Measurements from ENCODE around the gene CD70. TPM values are rescaled to one million over a fixed set of nuclear protein-coding genes. Genes with fewer than 3 reads are reported as not detected.
"Not testable (repeated sequence)": the region's sequence is repeated elsewhere in the genome, so short reads cannot be mapped to it uniquely, and the experiment has no call there.

Gene CD70
- total and polyA plus RNA-seq, 2 donors (not counting 3 experiments of a cell fraction or from before 2014, with no cell fraction given), result not detected

GRCh38 chr19:6632747-6633455 is 42.0 kb upstream of the CD70 start:
- H3K4me3 ChIP-seq (replicated peaks in 1 of 3; ENCODE audit: insufficient read depth in 1 of 3, low read depth in 1 of 3, low read length in 3 of 3); H3K9me1 ChIP-seq (replicated peaks; ENCODE audit: control insufficient read depth, extremely low read depth, insufficient read depth, low read length); H3K27ac ChIP-seq (ENCODE audit: insufficient read depth, low read depth, low read length); H3K9ac ChIP-seq (replicated peaks; ENCODE audit: extremely low read depth, insufficient read depth, low read length); BruUV-seq (replicated peaks); H3K4me1 ChIP-seq (ENCODE audit: control insufficient read depth, extremely low read depth, insufficient read depth, low read length); H3K27me3 ChIP-seq (ENCODE audit: control insufficient read depth in 2 of 2, insufficient read depth in 2 of 2, low read length in 2 of 2); H3K9me3 ChIP-seq (replicated peaks; ENCODE audit: control insufficient read depth, insufficient read depth, low read length); H2AFZ ChIP-seq (ENCODE audit: low read depth, low read length); dilution Hi-C loops (cut with MboI; ENCODE audit: extremely low pct_ligation_motif_present, low sequenced_read_pairs); H3K4me2 ChIP-seq (ENCODE audit: insufficient read depth, low read length); H3K79me2 ChIP-seq (ENCODE audit: control insufficient read depth, insufficient read depth, low read length); H4K20me1 ChIP-seq (replicated peaks; ENCODE audit: control insufficient read depth, extremely low read depth, insufficient read depth, low read length); H3K36me3 ChIP-seq (ENCODE audit: control insufficient read depth in 2 of 2, extremely low read depth in 1 of 2, insufficient read depth in 2 of 2, low read length in 2 of 2): not testable (repeated sequence)
- peak; percentile 42 to 78 for TF ChIP-seq CTCF (IDR thresholded peaks at IDR 0.05; ENCODE audit: extremely low read depth in 1 of 2, insufficient read depth in 1 of 2, low read depth in 1 of 2, low read length in 2 of 2)
- peak; percentile 80 for FAIRE-seq
- intact Hi-C loops (cut with micrococcal nuclease), result loop anchor here (1.0 to 5.0 kb wide), 5 partner anchors 103 to 466 kb away; no protein-coding TSS in a partner anchor
- peak; percentile 64 for DNase-seq (ENCODE audit: low read depth, low spot score)
- POLR2A ChIA-PET, result interaction anchor here (1.3 kb wide), 1 partner anchor 116 kb away, joined by 5 read pairs; no protein-coding TSS in a partner anchor
- CTCF ChIA-PET, result interaction anchor here (0.6 to 4.9 kb wide), 19 partner anchors 8 to 506 kb away, joined by 3 to 100 read pairs (median 4); partner anchors contain the start of gene DENND1C

- intact Hi-C loops (cut with micrococcal nuclease), result loop anchor here (1.0 to 5.0 kb wide), 4 partner anchors 104 to 465 kb away; no protein-coding TSS in a partner anchor
- CTCF ChIA-PET, result interaction anchor here (0.6 to 4.9 kb wide), 17 partner anchors 9 to 506 kb away, joined by 3 to 100 read pairs (median 3); no protein-coding TSS in a partner anchor
- TF ChIP-seq FOS (IDR thresholded peaks at IDR 0.05; ENCODE audit: borderline replicate concordance, insufficient read depth, low read length), result no peak
- TF ChIP-seq POLR2A (IDR thresholded peaks at IDR 0.05; ENCODE audit: low read depth, low read length), result no peak
- TF ChIP-seq CTCF (IDR thresholded peaks at IDR 0.05; ENCODE audit: extremely low read depth in 1 of 2, insufficient read depth in 1 of 2, low read depth in 1 of 2, low read length in 2 of 2), result peak; percentile 72 to 79
- no peaks in the 10 kb centered on the region for H3K79me2 ChIP-seq (ENCODE audit: control insufficient read depth, insufficient read depth, low read length)
- dilution Hi-C loops (cut with MboI; ENCODE audit: extremely low pct_ligation_motif_present, low sequenced_read_pairs), result no loop called here
- no peaks in the 10 kb centered on the region for H4K20me1 ChIP-seq (replicated peaks; ENCODE audit: control insufficient read depth, extremely low read depth, insufficient read depth, low read length)
- H2AFZ ChIP-seq (ENCODE audit: low read depth, low read length), result no peak overlapping the region
- DNase-seq (ENCODE audit: low read depth, low spot score), result peak; percentile 85
- H3K4me3 ChIP-seq (replicated peaks in 1 of 3; ENCODE audit: insufficient read depth in 1 of 3, low read depth in 1 of 3, low read length in 3 of 3), result no peak overlapping the region
- H3K4me2 ChIP-seq (ENCODE audit: insufficient read depth, low read length), result no peak overlapping the region
- H3K36me3 ChIP-seq (ENCODE audit: control insufficient read depth in 2 of 2, extremely low read depth in 1 of 2, insufficient read depth in 2 of 2, low read length in 2 of 2), result no peaks in the 10 kb centered on the region
- H3K27me3 ChIP-seq (ENCODE audit: control insufficient read depth in 2 of 2, insufficient read depth in 2 of 2, low read length in 2 of 2), result no peaks in the 10 kb centered on the region
- no peak overlapping the region for H3K9ac ChIP-seq (replicated peaks; ENCODE audit: extremely low read depth, insufficient read depth, low read length)
- no peaks in the 10 kb centered on the region for H3K9me1 ChIP-seq (replicated peaks; ENCODE audit: control insufficient read depth, extremely low read depth, insufficient read depth, low read length)
- peak; percentile 93 for FAIRE-seq
- no peaks in the 10 kb centered on the region for H3K9me3 ChIP-seq (replicated peaks; ENCODE audit: control insufficient read depth, insufficient read depth, low read length)
- no TSS peak for BruUV-seq (replicated peaks)
- no peak overlapping the region for H3K27ac ChIP-seq (ENCODE audit: insufficient read depth, low read depth, low read length)
- no peaks in the 10 kb centered on the region for H3K4me1 ChIP-seq (ENCODE audit: control insufficient read depth, extremely low read depth, insufficient read depth, low read length)
- POLR2A ChIA-PET, result no interaction called here
These were observed 41.2 kb upstream of the CD70 start for GRCh38 chr19:6632002-6632621.
